HepG2 (cell line): ENCODE measurements around the gene GJB4. TPM values are rescaled to one million over a fixed set of nuclear protein-coding genes. Genes with fewer than 3 reads are reported as not detected.
A peak's percentile ranks its signal among the peaks of the same experiment; 100 is the strongest.

Source experiments
- RXRA ChIP-seq: sonication (generic); formaldehyde crosslinking; IDR thresholded peaks from 2 replicates; pipeline ENCODE4 v1.5.1; 2020; ENCODE audit warnings: missing genetic modification reagents
- ZNF317 ChIP-seq: sonication (generic); formaldehyde crosslinking; IDR thresholded peaks from 2 replicates; pipeline ENCODE4 v1.5.0; 2020; ENCODE audit warnings: mild to moderate bottlenecking, missing genetic modification reagents
- ZSCAN21 ChIP-seq: sonication (generic); formaldehyde crosslinking; IDR thresholded peaks from 2 replicates; pipeline ENCODE4 v1.8.0; 2022; ENCODE audit warnings: mild to moderate bottlenecking, missing genetic modification reagents, moderate library complexity, borderline replicate concordance
- polyA plus RNA-seq, 8 experiments: library from polyadenylated mRNA; depleted of rRNA in 3 of 8; stranded (reverse) in 7 of 8; unstranded in 1 of 8; fragments of >200 nt; fragmentation: Illumina TruSeq in 4 of 8; extraction: Trizol in 4 of 8; gene quantifications; 2 replicates each; pipeline versions ENCODE4 v1.2.1 to v1.2.3, GENCODE V29; 2011 to 2016; ENCODE audit warnings: low read depth in 4 of 8, missing spikeins in 1 of 8, mixed read lengths in 1 of 8; ENCODE audit not compliant: insufficient read depth in 1 of 8
- total RNA-seq, 5 experiments: library from RNA; depleted of rRNA; stranded (reverse); fragments of >200 nt; fragmentation: Illumina TruSeq; extraction: Trizol; gene quantifications; 2 replicates each; pipeline ENCODE4 v1.2.3, GENCODE V29; 2016; ENCODE audit warnings: low read depth in 1 of 5
- TF ChIP-seq, protein P1 (sequence below): sonication (generic); formaldehyde crosslinking; IDR thresholded peaks from 2 replicates; pipeline ENCODE4 v1.8.1; 2022; ENCODE audit warnings: low read depth, mild to moderate bottlenecking, missing genetic modification reagents
- TF ChIP-seq, protein P2 (sequence below): fragments of 450-650 bp; IDR thresholded peaks from 2 replicates; pipeline ENCODE4 v1.6.1; 2017
- TF ChIP-seq, protein P3 (sequence below): sonication (generic); formaldehyde crosslinking; IDR thresholded peaks from 2 replicates; pipeline ENCODE4 v1.5.1; 2020; ENCODE audit warnings: mild to moderate bottlenecking, moderate library complexity, missing genetic modification reagents
- TF ChIP-seq, protein P4 (sequence below), 2 experiments: sonication (generic) in 1 of 2; formaldehyde crosslinking in 1 of 2; IDR thresholded peaks; 2 replicates each; pipeline versions ENCODE4 v1.4.0 to v1.6.1; 2016 to 2020; ENCODE audit warnings: borderline replicate concordance in 1 of 2, low read depth in 1 of 2, mild to moderate bottlenecking in 1 of 2, missing genetic modification reagents in 1 of 2

Gene GJB4
- total and polyA plus RNA-seq, 2 of the 13 experiments (the other 11 are each of a cell fraction or from before 2014, with no cell fraction given): not detected

DNA sequence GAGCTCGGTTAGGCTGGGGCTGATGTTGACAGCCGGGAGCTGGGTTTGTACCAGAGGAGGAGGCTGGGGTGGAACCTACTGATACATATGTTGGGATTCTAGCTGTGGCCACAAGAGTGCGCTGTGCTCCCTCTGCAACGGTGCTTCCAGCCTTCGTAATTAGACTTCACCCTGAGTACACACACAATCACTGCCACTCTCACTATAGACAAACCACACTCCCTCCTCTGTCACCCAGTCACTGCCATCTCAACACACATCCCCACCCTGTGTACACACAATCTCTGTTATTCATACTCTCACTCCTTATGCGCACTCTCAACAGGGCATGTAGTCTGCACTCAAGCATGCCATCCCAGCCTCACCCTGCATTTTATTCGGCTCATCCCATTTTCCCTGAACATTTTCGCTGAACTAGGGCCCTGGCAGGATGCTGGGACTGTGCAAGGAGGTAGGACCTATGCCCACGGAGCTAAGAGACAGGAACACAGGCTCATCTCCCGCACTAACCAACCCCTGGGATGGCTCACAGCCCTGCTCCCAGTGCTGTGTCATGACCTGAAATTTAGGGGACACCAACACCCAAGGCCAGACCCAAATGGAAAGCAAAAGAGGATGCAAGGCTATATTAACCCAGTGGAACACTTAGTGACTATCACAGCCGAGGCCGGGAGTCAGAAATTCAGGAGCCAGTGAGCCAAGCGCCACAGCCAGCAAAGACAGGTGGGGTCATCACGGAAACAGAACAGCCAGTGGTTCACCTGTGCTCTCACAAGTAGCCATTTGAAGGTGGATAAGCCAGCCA lies 27.2 kb downstream of the GJB4 start (continued):
- TF ChIP-seq, protein P1, sequence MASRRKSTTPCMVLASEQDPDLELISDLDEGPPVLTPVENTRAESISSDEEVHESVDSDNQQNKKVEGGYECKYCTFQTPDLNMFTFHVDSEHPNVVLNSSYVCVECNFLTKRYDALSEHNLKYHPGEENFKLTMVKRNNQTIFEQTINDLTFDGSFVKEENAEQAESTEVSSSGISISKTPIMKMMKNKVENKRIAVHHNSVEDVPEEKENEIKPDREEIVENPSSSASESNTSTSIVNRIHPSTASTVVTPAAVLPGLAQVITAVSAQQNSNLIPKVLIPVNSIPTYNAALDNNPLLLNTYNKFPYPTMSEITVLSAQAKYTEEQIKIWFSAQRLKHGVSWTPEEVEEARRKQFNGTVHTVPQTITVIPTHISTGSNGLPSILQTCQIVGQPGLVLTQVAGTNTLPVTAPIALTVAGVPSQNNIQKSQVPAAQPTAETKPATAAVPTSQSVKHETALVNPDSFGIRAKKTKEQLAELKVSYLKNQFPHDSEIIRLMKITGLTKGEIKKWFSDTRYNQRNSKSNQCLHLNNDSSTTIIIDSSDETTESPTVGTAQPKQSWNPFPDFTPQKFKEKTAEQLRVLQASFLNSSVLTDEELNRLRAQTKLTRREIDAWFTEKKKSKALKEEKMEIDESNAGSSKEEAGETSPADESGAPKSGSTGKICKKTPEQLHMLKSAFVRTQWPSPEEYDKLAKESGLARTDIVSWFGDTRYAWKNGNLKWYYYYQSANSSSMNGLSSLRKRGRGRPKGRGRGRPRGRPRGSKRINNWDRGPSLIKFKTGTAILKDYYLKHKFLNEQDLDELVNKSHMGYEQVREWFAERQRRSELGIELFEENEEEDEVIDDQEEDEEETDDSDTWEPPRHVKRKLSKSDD: no peak
- TF ChIP-seq RXRA (no peak), ZNF317 (CRISPR knock-in tag) (0 out of 2 replicates have a peak, but pooled peaks have one; percentile 20), ZSCAN21 (CRISPR knock-in tag) (no peak)
- TF ChIP-seq, protein P2, sequence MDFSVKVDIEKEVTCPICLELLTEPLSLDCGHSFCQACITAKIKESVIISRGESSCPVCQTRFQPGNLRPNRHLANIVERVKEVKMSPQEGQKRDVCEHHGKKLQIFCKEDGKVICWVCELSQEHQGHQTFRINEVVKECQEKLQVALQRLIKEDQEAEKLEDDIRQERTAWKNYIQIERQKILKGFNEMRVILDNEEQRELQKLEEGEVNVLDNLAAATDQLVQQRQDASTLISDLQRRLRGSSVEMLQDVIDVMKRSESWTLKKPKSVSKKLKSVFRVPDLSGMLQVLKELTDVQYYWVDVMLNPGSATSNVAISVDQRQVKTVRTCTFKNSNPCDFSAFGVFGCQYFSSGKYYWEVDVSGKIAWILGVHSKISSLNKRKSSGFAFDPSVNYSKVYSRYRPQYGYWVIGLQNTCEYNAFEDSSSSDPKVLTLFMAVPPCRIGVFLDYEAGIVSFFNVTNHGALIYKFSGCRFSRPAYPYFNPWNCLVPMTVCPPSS: no peak
- TF ChIP-seq, protein P3, sequence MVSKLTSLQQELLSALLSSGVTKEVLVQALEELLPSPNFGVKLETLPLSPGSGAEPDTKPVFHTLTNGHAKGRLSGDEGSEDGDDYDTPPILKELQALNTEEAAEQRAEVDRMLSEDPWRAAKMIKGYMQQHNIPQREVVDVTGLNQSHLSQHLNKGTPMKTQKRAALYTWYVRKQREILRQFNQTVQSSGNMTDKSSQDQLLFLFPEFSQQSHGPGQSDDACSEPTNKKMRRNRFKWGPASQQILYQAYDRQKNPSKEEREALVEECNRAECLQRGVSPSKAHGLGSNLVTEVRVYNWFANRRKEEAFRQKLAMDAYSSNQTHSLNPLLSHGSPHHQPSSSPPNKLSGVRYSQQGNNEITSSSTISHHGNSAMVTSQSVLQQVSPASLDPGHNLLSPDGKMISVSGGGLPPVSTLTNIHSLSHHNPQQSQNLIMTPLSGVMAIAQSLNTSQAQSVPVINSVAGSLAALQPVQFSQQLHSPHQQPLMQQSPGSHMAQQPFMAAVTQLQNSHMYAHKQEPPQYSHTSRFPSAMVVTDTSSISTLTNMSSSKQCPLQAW: 0 out of 2 replicates have a peak, but pooled peaks have one; percentile 47
- TF ChIP-seq, protein P4, sequence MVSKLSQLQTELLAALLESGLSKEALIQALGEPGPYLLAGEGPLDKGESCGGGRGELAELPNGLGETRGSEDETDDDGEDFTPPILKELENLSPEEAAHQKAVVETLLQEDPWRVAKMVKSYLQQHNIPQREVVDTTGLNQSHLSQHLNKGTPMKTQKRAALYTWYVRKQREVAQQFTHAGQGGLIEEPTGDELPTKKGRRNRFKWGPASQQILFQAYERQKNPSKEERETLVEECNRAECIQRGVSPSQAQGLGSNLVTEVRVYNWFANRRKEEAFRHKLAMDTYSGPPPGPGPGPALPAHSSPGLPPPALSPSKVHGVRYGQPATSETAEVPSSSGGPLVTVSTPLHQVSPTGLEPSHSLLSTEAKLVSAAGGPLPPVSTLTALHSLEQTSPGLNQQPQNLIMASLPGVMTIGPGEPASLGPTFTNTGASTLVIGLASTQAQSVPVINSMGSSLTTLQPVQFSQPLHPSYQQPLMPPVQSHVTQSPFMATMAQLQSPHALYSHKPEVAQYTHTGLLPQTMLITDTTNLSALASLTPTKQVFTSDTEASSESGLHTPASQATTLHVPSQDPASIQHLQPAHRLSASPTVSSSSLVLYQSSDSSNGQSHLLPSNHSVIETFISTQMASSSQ (IDR thresholded peaks at IDR 0.05; ENCODE audit: low read depth): no peak
- TF ChIP-seq, protein P4 (CRISPR knock-in tag; IDR thresholded peaks at IDR 0.05; ENCODE audit: borderline replicate concordance): no peak
